Esophagus squamous epithelium (tissue), 5 donors: ENCODE results near the gene GSK3A. TPM values are rescaled to one million over a fixed set of nuclear protein-coding genes. Genes with fewer than 3 reads are reported as not detected.

Experiments
- DNase-seq: peaks from one replicate; lab custom pipeline; 2025; lab: John Stamatoyannopoulos, UW
- H3K27ac ChIP-seq, 4 donors: fragments of 200-600 bp; sonication (generic); one replicate each; pipeline ENCODE4 v1.5.1; 2016 to 2019; ENCODE audit warnings: mild to moderate bottlenecking in 1 of 4
- H3K27me3 ChIP-seq, 4 donors: fragments of 200-600 bp; sonication (generic); 1 replicate in 3 of 4; 2 replicates in 1 of 4; pipeline versions ENCODE4 v1.5.1 to v1.6.0; 2017 to 2021; ENCODE audit warnings: antibody characterized with exemption in 1 of 4
- H3K36me3 ChIP-seq, 3 donors: fragments of 200-600 bp; sonication (generic); one replicate each; pipeline ENCODE4 v1.5.1; 2016 to 2019
- H3K4me1 ChIP-seq, 3 donors: fragments of 200-600 bp; sonication (generic); one replicate each; pipeline ENCODE4 v1.5.1; 2017 to 2019
- H3K4me3 ChIP-seq, 4 donors: fragments of 200-600 bp; sonication (generic); 1 replicate in 3 of 4; 2 replicates in 1 of 4; pipeline ENCODE4 v1.5.1; 2016 to 2019; ENCODE audit warnings: mild to moderate bottlenecking in 2 of 4, moderate library complexity in 1 of 4
- H3K9me3 ChIP-seq, 3 donors: fragments of 200-600 bp; sonication (generic); one replicate each; pipeline ENCODE4 v1.5.1; 2016 to 2019
- POLR2A ChIP-seq, 4 donors: fragments of 450-650 bp; IDR thresholded peaks; one replicate each; pipeline ENCODE4 v1.6.1; 2017; ENCODE audit warnings: antibody characterized with exemption in 4 of 4, mild to moderate bottlenecking in 4 of 4, moderate library complexity in 3 of 4
- WGBS, 2 donors: methylation state at CpG; one replicate each; pipeline ENCODE4 v1.1.5; 2018; 5-methylcytosine and 5-hydroxymethylcytosine counted together
- intact Hi-C: fragments of 100-400 bp; cut with DNase I; formaldehyde crosslinking; loops from one replicate; pipeline ENCODE4 v1.15.0; 2022
- total RNA-seq, 4 donors: library from RNA; depleted of rRNA; stranded (reverse); fragments of >200 nt; gene quantifications; one replicate each; pipeline ENCODE4 v1.1.0, GENCODE V29; 2016
- TF ChIP-seq, protein P1 (sequence below), 6 experiments: fragments of 450-650 bp in 4 of 6; fragments of 200-600 bp in 2 of 6; sonication (generic) in 2 of 6; IDR thresholded peaks; one replicate each; pipeline ENCODE4 v1.5.1; 2016 to 2019; ENCODE audit warnings: antibody characterized with exemption in 6 of 6, mild to moderate bottlenecking in 4 of 6, moderate library complexity in 4 of 6
- donor health status: DM: yes; HTN: yes; CAD: no.

The GSK3A gene
- total RNA-seq, 4 donors from 2014 or later, result 15.9 to 29.6 (median 26.5) TPM

DNA sequence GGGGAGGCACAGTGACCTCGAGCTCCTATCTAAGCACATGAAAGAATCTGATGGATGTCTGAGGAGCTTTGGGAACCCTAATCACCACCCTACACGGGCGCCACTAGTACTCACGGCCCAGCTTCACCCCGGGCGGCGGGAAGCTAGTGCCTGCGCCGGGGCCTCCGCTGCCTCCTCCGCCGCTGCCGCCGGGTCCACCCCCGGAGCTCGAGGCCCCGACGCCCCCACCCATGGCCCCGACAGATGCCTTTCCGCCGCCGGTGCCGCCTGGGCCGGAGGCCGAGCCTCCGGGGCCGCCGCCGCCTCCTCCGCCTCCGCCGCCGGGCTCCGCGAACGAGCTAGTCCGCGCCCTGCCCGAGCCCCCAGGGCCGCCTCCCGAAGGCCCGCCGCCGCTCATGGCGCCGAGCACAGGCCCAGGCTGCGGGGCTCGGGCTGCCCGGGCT, 312 bp downstream of the GSK3A start:
- H3K27ac ChIP-seq, result peak overlapping the region; percentile 89 to 98 (median 96)
- no peak for DNase-seq
- intact Hi-C loops, result loop anchor here (10.0 kb wide), 1 partner anchor 53 kb away; no protein-coding TSS in a partner anchor
- no peaks in the 10 kb centered on the region for H3K27me3 ChIP-seq
- H3K4me3 ChIP-seq, result peak overlapping the region; percentile 80 to 98 (median 90)
- H3K36me3 ChIP-seq, result peaks cover 0 to 32% (median 0%) of the 10 kb centered on the region in 3 donors
- H3K9me3 ChIP-seq, result no peaks in the 10 kb centered on the region
- TF ChIP-seq, protein P1, sequence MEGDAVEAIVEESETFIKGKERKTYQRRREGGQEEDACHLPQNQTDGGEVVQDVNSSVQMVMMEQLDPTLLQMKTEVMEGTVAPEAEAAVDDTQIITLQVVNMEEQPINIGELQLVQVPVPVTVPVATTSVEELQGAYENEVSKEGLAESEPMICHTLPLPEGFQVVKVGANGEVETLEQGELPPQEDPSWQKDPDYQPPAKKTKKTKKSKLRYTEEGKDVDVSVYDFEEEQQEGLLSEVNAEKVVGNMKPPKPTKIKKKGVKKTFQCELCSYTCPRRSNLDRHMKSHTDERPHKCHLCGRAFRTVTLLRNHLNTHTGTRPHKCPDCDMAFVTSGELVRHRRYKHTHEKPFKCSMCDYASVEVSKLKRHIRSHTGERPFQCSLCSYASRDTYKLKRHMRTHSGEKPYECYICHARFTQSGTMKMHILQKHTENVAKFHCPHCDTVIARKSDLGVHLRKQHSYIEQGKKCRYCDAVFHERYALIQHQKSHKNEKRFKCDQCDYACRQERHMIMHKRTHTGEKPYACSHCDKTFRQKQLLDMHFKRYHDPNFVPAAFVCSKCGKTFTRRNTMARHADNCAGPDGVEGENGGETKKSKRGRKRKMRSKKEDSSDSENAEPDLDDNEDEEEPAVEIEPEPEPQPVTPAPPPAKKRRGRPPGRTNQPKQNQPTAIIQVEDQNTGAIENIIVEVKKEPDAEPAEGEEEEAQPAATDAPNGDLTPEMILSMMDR (IDR thresholded peaks at IDR 0.05), result no peak
- no peak for TF ChIP-seq POLR2A (IDR thresholded peaks at IDR 0.05)
- WGBS, 2 donors, result 0% methylated on average over 3 of the region's 49 CpGs; no CpG with 5 or more reads in 1 of the 2 donors
- peaks cover 20 to 72% (median 28%) of the 10 kb centered on the region in 3 donors for H3K4me1 ChIP-seq

DNA sequence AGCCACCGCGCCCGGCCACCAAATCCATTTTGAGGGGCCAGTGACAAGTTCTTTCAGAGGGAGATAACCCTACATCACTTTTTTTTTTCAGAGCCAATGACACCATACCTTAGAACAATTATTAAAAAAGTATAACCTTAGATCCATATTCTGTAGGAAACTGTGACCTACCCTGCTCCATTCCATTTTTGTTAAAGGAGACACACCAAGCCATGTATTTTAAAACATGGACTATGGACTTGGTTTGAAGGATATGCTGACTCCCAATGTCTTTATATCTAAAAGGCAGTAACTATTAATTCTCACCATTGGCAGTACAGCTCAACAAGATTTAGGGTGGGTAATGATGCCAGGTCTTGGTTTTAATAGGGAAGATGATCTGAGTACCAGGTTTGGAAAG, 1.1 kb downstream of the GSK3A start:
- intact Hi-C loops, result loop anchor here (10.0 kb wide), 1 partner anchor 54 kb away; no protein-coding TSS in a partner anchor
- no peak for TF ChIP-seq POLR2A (IDR thresholded peaks at IDR 0.05)
- TF ChIP-seq, protein P1 (IDR thresholded peaks at IDR 0.05), result no peak
- 90 to 100% methylated on average over 2 to 3 of the region's 3 CpGs for WGBS, 2 donors
- Histone ChIP-seq H3K4me1 (peaks cover 20 to 64% (median 25%) of the 10 kb centered on the region in 3 donors), H3K4me3 (peak overlapping the region; percentile 80 to 98 (median 90)), H3K36me3 (peaks cover 0 to 40% (median 6%) of the 10 kb centered on the region in 3 donors), H3K9me3 (no peaks in the 10 kb centered on the region), H3K27ac (peak overlapping the region in 3 of 4 donors; percentile 89 to 98 (median 95)), H3K27me3 (no peaks in the 10 kb centered on the region)
- no peak for DNase-seq

DNA sequence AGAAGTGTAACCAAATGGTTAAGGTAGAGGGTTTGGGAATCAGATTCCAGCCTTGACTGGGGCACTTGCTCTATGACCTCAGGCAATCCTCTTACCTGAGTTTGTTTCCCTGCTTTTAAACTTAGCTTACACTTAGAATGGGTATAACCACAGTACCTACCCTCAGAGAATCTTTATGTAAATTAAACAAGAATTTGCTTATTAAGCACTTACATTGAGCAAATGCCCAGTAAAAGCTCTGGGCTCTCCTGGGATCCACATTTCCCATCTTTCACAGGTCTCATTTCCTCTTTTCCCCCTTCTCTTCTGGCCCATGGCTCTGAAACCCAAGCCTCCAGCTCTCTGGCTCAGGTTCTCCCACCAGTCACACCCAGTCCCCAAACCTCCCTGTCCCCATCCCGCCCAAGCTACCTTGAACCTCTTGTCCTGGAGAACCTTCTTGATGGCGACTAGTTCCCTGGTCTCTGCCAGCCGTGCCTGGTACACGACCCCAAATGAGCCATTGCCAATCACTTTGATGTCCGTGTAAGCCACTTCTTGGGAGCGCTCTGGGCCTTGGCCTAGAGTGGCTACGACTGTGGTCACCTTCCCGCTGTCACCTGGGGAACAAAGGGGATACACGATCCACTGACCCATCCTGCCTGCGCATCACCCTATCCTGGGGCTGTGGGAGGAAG, 2.7 kb downstream of the GSK3A start:
- H3K27ac ChIP-seq, result no peak overlapping the region
- peaks cover 19 to 53% (median 20%) of the 10 kb centered on the region in 3 donors for H3K4me1 ChIP-seq
- H3K27me3 ChIP-seq, result no peaks in the 10 kb centered on the region
- peaks cover 10 to 56% (median 21%) of the 10 kb centered on the region in 3 donors for H3K36me3 ChIP-seq
- intact Hi-C loops, result loop anchor here (10.0 kb wide), 2 partner anchors 55 to 105 kb away; partner anchors contain the start of gene POU2F2
- TF ChIP-seq, protein P1 (IDR thresholded peaks at IDR 0.05), result no peak
- no peak for TF ChIP-seq POLR2A (IDR thresholded peaks at IDR 0.05)
- no peaks in the 10 kb centered on the region for H3K9me3 ChIP-seq
- no peak for DNase-seq
- 86 to 87% methylated on average over 5 to 7 of the region's 10 CpGs for WGBS, 2 donors
- H3K4me3 ChIP-seq, result no peak overlapping the region

DNA sequence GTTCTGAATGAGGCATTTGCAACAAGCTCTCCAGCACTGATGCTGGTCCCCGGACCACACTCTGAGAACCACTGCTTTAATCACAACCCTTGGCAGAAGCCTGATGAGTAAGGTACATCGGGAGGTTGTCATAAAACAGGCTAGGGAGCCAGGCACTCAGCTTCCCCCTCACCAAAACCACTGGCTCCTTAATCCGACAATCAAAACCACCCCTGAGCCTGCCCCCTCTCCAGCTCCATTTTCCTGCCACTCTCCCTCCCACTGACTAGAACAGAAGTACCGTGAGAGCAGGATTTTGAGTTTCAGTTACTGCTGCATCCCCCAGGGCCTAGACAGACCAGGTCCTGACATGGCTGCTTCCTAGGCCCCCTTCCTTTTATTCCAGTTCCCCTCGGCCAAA, 7.2 kb downstream of the GSK3A start:
- H3K27ac ChIP-seq, result no peak overlapping the region
- TF ChIP-seq, protein P1 (IDR thresholded peaks at IDR 0.05), result no peak
- TF ChIP-seq POLR2A (IDR thresholded peaks at IDR 0.05), result no peak
- H3K4me1 ChIP-seq, result peaks cover 0 to 29% (median 5%) of the 10 kb centered on the region in 3 donors
- H3K4me3 ChIP-seq, result no peak overlapping the region
- no peak for DNase-seq
- no peaks in the 10 kb centered on the region for H3K27me3 ChIP-seq
- no peaks in the 10 kb centered on the region for H3K9me3 ChIP-seq
- H3K36me3 ChIP-seq, result peaks cover 10 to 100% (median 62%) of the 10 kb centered on the region in 3 donors
- intact Hi-C loops, result loop anchor here (10.0 kb wide), 1 partner anchor 100 kb away; the partner anchor contains the start of gene POU2F2
- WGBS, 2 donors, result 81 to 87% methylated on average over 4 to 5 of the region's 5 CpGs

DNA sequence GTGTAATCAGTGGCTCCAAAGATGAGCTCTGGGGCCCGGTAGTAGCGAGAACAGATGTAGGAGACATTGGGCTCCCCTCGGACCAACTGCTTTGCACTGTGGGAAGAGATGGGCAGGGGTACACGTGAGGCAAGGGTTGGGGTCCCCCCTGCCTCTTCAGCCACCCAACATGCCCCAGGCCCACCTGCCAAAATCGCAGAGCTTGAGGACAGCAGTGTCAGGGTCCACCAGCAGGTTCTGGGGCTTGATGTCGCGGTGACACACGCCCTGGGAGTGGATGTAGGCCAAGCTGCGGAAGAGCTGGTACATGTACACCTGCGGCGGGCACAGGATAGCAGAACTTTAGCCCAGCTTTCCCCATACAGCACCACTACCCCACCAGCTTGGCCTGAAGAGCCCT, 8.0 kb downstream of the GSK3A start:
- WGBS, 2 donors, result 94 to 95% methylated on average over 4 to 11 of the region's 11 CpGs
- Histone ChIP-seq H3K9me3 (no peaks in the 10 kb centered on the region), H3K27ac (no peak overlapping the region), H3K4me1 (peaks cover 0 to 28% (median 0%) of the 10 kb centered on the region in 3 donors), H3K4me3 (no peak overlapping the region), H3K36me3 (peaks cover 10 to 100% (median 64%) of the 10 kb centered on the region in 3 donors), H3K27me3 (no peaks in the 10 kb centered on the region)
- no peak for DNase-seq
- no peak for TF ChIP-seq POLR2A (IDR thresholded peaks at IDR 0.05)
- TF ChIP-seq, protein P1 (IDR thresholded peaks at IDR 0.05), result no peak
- intact Hi-C loops, result loop anchor here (10.0 kb wide), 1 partner anchor 100 kb away; the partner anchor contains the start of gene POU2F2
